H9 (cell line): ENCODE measurements around the gene ZBTB47. TPM values are rescaled to one million over a fixed set of nuclear protein-coding genes. Genes with fewer than 3 reads are reported as not detected.

ENCODE experiments used
- DNase-seq: peaks from one replicate; pipeline ENCODE4 v3.0.0-alpha.2; 2017
- H2AFZ ChIP-seq: one replicate; pipeline ENCODE4 v1.6.1; 2013; ENCODE audit warnings: mild to moderate bottlenecking, low read length, control low read depth, moderate library complexity
- H2AK5ac ChIP-seq: 2 replicates; pipeline ENCODE4 v1.6.1; 2013; ENCODE audit warnings: low read length, control low read depth, mixed read lengths; ENCODE audit not compliant: insufficient read length
- H2BK120ac ChIP-seq: one replicate; pipeline ENCODE4 v1.6.1; 2013; ENCODE audit warnings: low read depth, mild to moderate bottlenecking, low read length, control low read depth, inconsistent platforms; ENCODE audit not compliant: poor library complexity, severe bottlenecking
- H2BK12ac ChIP-seq: 2 replicates; pipeline ENCODE4 v1.6.1; 2013; ENCODE audit warnings: low read length, control low read depth, mixed read lengths, low read depth; ENCODE audit not compliant: insufficient read length
- H2BK15ac ChIP-seq: 2 replicates; pipeline ENCODE4 v1.6.1; 2013; ENCODE audit warnings: low read depth, low read length, control low read depth
- H2BK20ac ChIP-seq: one replicate; pipeline ENCODE4 v1.6.1; 2013; ENCODE audit warnings: low read depth, mild to moderate bottlenecking, low read length, control low read depth, inconsistent platforms; ENCODE audit not compliant: poor library complexity, severe bottlenecking
- H2BK5ac ChIP-seq: 2 replicates; pipeline ENCODE4 v1.6.1; 2013; ENCODE audit warnings: low read length, control low read depth, mixed read lengths; ENCODE audit not compliant: insufficient read length
- H3K14ac ChIP-seq: 2 replicates; pipeline ENCODE4 v1.6.1; 2013; ENCODE audit warnings: low read length, control low read depth; ENCODE audit not compliant: insufficient read depth
- H3K18ac ChIP-seq: 2 replicates; pipeline ENCODE4 v1.6.1; 2013; ENCODE audit warnings: low read depth, mild to moderate bottlenecking, mixed read lengths, low read length, control low read depth; ENCODE audit not compliant: insufficient read length
- H3K23ac ChIP-seq: 2 replicates; pipeline ENCODE4 v1.6.1; 2013; ENCODE audit warnings: low read length, control low read depth, mixed read lengths, low read depth; ENCODE audit not compliant: insufficient read length
- H3K23me2 ChIP-seq: 2 replicates; pipeline ENCODE4 v1.6.1; 2013; ENCODE audit warnings: low read depth, mild to moderate bottlenecking, mixed read lengths, low read length, control low read depth; ENCODE audit not compliant: insufficient read length, poor library complexity, severe bottlenecking
- H3K27ac ChIP-seq: 2 replicates; pipeline ENCODE4 v1.5.1; 2013; ENCODE audit warnings: low read length, control low read depth, mixed read lengths, low read depth; ENCODE audit not compliant: insufficient read length
- H3K27me3 ChIP-seq: 2 replicates; pipeline ENCODE4 v1.6.1; 2013; ENCODE audit warnings: low read length, control low read depth, inconsistent platforms; ENCODE audit not compliant: insufficient read depth
- H3K4ac ChIP-seq: 2 replicates; pipeline ENCODE4 v1.6.1; 2013; ENCODE audit warnings: low read depth, mild to moderate bottlenecking, control low read depth, inconsistent platforms, low read length, moderate library complexity
- H3K4me1 ChIP-seq: 2 replicates; pipeline ENCODE4 v1.6.1; 2013; ENCODE audit warnings: low read length, control low read depth, inconsistent platforms; ENCODE audit not compliant: insufficient read depth
- H3K4me2 ChIP-seq: 2 replicates; pipeline ENCODE4 v1.6.1; 2013; ENCODE audit warnings: low read length, control low read depth, mixed read lengths; ENCODE audit not compliant: insufficient read length, insufficient read depth
- H3K56ac ChIP-seq: 2 replicates; pipeline ENCODE4 v1.6.1; 2013; ENCODE audit warnings: low read depth, mild to moderate bottlenecking, mixed read lengths, low read length, control low read depth; ENCODE audit not compliant: insufficient read length
- H3K79me1 ChIP-seq: 2 replicates; pipeline ENCODE4 v1.6.1; 2013; ENCODE audit warnings: low read depth, mild to moderate bottlenecking, moderate library complexity, low read length, control low read depth, inconsistent platforms; ENCODE audit not compliant: insufficient read depth, poor library complexity, severe bottlenecking
- H3K79me2 ChIP-seq: 2 replicates; pipeline ENCODE4 v1.6.1; 2013; ENCODE audit warnings: low read length, control low read depth, inconsistent platforms; ENCODE audit not compliant: insufficient read depth
- H3K9ac ChIP-seq: 2 replicates; pipeline ENCODE4 v1.6.1; 2013; ENCODE audit warnings: low read length, control low read depth, mixed read lengths; ENCODE audit not compliant: insufficient read length; ENCODE audit errors: extremely low read depth
- H3K9me3 ChIP-seq: one replicate; pipeline ENCODE4 v1.6.1; 2013; ENCODE audit warnings: low read depth, low read length, inconsistent platforms; ENCODE audit not compliant: control insufficient read depth
- H3T11ph ChIP-seq: one replicate; pipeline ENCODE4 v1.6.1; 2013; ENCODE audit warnings: mild to moderate bottlenecking, low read length, control low read depth, inconsistent platforms
- H4K20me1 ChIP-seq: one replicate; pipeline ENCODE4 v1.6.1; 2013; ENCODE audit not compliant: control insufficient read depth, insufficient read length, insufficient read depth
- H4K5ac ChIP-seq: 2 replicates; pipeline ENCODE4 v1.6.1; 2013; ENCODE audit warnings: low read depth, mild to moderate bottlenecking, mixed read lengths, low read length, control low read depth; ENCODE audit not compliant: insufficient read length
- H4K8ac ChIP-seq: replicated peaks from 2 replicates; pipeline ENCODE4 v1.6.1; 2013; ENCODE audit warnings: low read length, control low read depth, mixed read lengths, low read depth; ENCODE audit not compliant: insufficient read length
- H4K91ac ChIP-seq: 2 replicates; pipeline ENCODE4 v1.6.1; 2013; ENCODE audit warnings: low read depth, mild to moderate bottlenecking, moderate library complexity, mixed read lengths, low read length, control low read depth; ENCODE audit not compliant: insufficient read length
- H3K27ac Mint-ChIP-seq, 3 experiments: 2 replicates in 2 of 3; 3 replicates in 1 of 3; pipeline ENCODE4 v1.8.0; 2020 to 2021; ENCODE audit warnings: mixed read lengths in 3 of 3, mild to moderate bottlenecking in 1 of 3, moderate library complexity in 1 of 3
- H3K27me3 Mint-ChIP-seq: 2 replicates; pipeline ENCODE4 v1.8.0; 2021; ENCODE audit warnings: low read depth, mild to moderate bottlenecking, moderate library complexity, mixed read lengths
- H3K36me3 Mint-ChIP-seq, 3 experiments: 2 replicates in 2 of 3; 3 replicates in 1 of 3; pipeline ENCODE4 v1.8.0; 2020 to 2021; ENCODE audit warnings: low read depth in 3 of 3, mixed read lengths in 3 of 3; ENCODE audit not compliant: insufficient read depth in 1 of 3
- H3K4me1 Mint-ChIP-seq, 2 experiments: 2 replicates each; pipeline ENCODE4 v1.8.0; 2020; ENCODE audit warnings: mixed read lengths in 2 of 2
- H3K4me3 Mint-ChIP-seq, 2 experiments: 2 replicates in 1 of 2; 3 replicates in 1 of 2; pipeline ENCODE4 v1.8.0; 2020 to 2021; ENCODE audit warnings: mild to moderate bottlenecking in 2 of 2, mixed read lengths in 2 of 2, moderate library complexity in 1 of 2
- H3K9me3 Mint-ChIP-seq, 2 experiments: 2 replicates in 1 of 2; 3 replicates in 1 of 2; pipeline ENCODE4 v1.8.0; 2020; ENCODE audit warnings: mild to moderate bottlenecking in 2 of 2, mixed read lengths in 2 of 2, moderate library complexity in 1 of 2
- CTCF ChIP-seq: fragments of 200-600 bp; sonication (generic); conservative IDR thresholded peaks from 3 replicates; pipeline ENCODE4 v1.8.0; 2021; ENCODE audit warnings: antibody characterized with exemption, mild to moderate bottlenecking
- WGBS: extraction: QIAGEN DNeasy Blood & Tissue Kit; methylation state at CpG from one replicate; pipeline ENCODE4 v1.1.7; 2013; ENCODE audit warnings: missing lambda C conversion rate, low lambda C conversion rate, mixed read lengths; ENCODE audit not compliant: insufficient read length; ENCODE audit errors: extremely low coverage; 5-methylcytosine and 5-hydroxymethylcytosine counted together
- total RNA-seq: library from RNA; stranded (reverse); gene quantifications from 2 replicates; pipeline ENCODE4 v1.2.1, GENCODE V29; 2021

The ZBTB47 gene
- total RNA-seq, 1 experiment from 2014 or later = 3.6 TPM

- no peaks in the 10 kb centered on the region; the same call in 1 of the 2 replicates for H3K4me1 ChIP-seq
- no peak for TF ChIP-seq CTCF
- Mint-ChIP-seq H3K9me3 (no peaks in the 10 kb centered on the region), H3K4me3 (peak overlapping the region in 1 of 2 experiments; percentile 30; a peak in 1 of 5 replicates), H3K36me3 (no peaks in the 10 kb centered on the region; a peak in 1 of 7 replicates), H3K27me3 (peaks cover 12% of the 10 kb centered on the region), H3K27ac (no peak overlapping the region; a peak in 1 of 7 replicates), H3K4me1 (peaks cover 20 to 25% of the 10 kb centered on the region in 2 experiments)
- H3K27me3 ChIP-seq = no peaks in the 10 kb centered on the region; the same call in 1 of the 2 replicates
- H2BK5ac ChIP-seq = no peak overlapping the region
- no peak overlapping the region for H4K8ac ChIP-seq
- H3K27ac ChIP-seq = no peak overlapping the region
- H3K9me3 ChIP-seq = no peaks in the 10 kb centered on the region
- no peak overlapping the region for H3K18ac ChIP-seq
- H2AFZ ChIP-seq = no peak overlapping the region
- H4K5ac ChIP-seq = no peak overlapping the region
- no peak overlapping the region for H3K9ac ChIP-seq
- H3K14ac ChIP-seq = no peak overlapping the region; the same call in 1 of the 2 replicates
- H3K56ac ChIP-seq = no peak overlapping the region
- H2AK5ac ChIP-seq = no peak overlapping the region
- H4K20me1 ChIP-seq = no peaks in the 10 kb centered on the region
- no peaks in the 10 kb centered on the region for H3K79me2 ChIP-seq
- H3K4me2 ChIP-seq = no peak overlapping the region
- WGBS = no CpG with 5 or more reads among the region's 22 CpGs
- no peak overlapping the region for H2BK15ac ChIP-seq
- no peak for DNase-seq
- no peaks in the 10 kb centered on the region for H3K23me2 ChIP-seq
- H3K4ac ChIP-seq = no peak overlapping the region
- H2BK120ac ChIP-seq = no peak overlapping the region
- H2BK20ac ChIP-seq = no peak overlapping the region
- no peak overlapping the region for H3T11ph ChIP-seq
- H2BK12ac ChIP-seq = no peak overlapping the region
- no peaks in the 10 kb centered on the region for H3K79me1 ChIP-seq
- H3K23ac ChIP-seq = no peak overlapping the region
- H4K91ac ChIP-seq = no peak overlapping the region
These were observed 35.3 kb downstream of the ZBTB47 start for GRCh38 chr3:42688487-42689420.
